Measurements from ENCODE around the gene RRP8. TPM values are rescaled to one million over a fixed set of nuclear protein-coding genes. Genes with fewer than 3 reads are reported as not detected.
A peak's percentile ranks its signal among the peaks of the same experiment; 100 is the strongest.

The RRP8 gene
- total and polyA plus RNA-seq, 8 donors = 1.8 to 23.1 (median 14.8) TPM

DNA sequence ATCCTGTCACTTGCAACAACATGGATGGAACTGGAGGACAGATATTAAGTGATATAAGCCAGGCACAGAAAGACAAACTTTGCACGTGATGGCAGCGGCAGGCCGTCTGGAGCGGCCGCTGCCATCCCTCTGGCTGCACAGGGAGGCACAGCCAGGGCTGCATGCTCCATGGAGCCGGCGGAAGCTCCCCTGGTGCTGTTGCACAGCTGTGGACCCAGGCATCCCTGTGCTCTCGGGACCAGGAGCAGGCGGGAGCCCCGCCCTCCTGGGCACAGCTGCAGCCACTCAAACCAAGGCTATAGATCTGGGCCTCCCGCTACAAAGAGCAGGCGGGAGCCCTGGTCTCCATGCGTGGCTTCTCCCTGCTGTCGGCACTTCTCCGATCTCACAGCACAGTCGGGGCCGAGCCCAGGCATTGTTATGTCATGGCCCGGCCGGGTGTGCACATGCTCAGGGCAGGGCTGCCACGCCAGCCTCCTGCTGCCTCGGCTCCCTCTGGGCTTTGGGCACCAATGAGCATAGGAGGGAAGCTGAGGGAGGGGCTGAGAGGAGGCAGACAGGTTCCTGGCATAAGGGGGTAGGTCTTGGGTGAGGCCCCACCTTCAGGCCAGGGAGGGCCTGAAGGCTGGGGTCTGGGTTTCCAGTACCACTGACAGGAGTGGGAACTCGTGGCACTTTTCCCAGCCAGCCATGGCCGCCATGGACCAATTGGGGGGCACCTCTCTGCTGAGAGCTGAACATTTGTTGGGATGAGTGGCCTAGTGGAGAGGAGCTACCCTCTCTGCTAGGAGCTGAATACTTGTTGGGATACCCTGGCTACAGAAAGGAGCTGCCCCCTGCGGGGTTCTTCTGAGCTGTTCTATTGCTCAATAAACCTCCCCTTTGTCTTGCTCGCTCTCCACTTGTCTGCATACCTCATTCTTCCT lies 16.7 kb downstream of the RRP8 start:
- peaks cover 3 to 22% (median 12%) of the 10 kb centered on the region in 4 donors for H3K9me3 ChIP-seq
- H3K27ac ChIP-seq = no peak overlapping the region
- H3K4me3 ChIP-seq = peak overlapping the region in 1 of 4 donors; percentile 4
- WGBS, 5 donors = 78 to 95% (median 92%) methylated on average over 17 to 25 of the region's 25 CpGs
- TF ChIP-seq CTCF (IDR thresholded peaks at IDR 0.05) = no peak
- no peak for TF ChIP-seq POLR2AphosphoS5 (IDR thresholded peaks at IDR 0.05)
- TF ChIP-seq EP300 (IDR thresholded peaks at IDR 0.05) = no peak
- no peak for TF ChIP-seq POLR2A (IDR thresholded peaks at IDR 0.05)
- DNase-seq = no peak
- H3K4me1 ChIP-seq = peaks cover 5 to 19% (median 8%) of the 10 kb centered on the region in 4 donors
- peaks cover 0 to 13% (median 5%) of the 10 kb centered on the region in 4 donors for H3K36me3 ChIP-seq
- no peaks in the 10 kb centered on the region for H3K27me3 ChIP-seq
- intact Hi-C loops (cut with DNase I; ENCODE audit: low total_unique reads) = no loop called here

DNA sequence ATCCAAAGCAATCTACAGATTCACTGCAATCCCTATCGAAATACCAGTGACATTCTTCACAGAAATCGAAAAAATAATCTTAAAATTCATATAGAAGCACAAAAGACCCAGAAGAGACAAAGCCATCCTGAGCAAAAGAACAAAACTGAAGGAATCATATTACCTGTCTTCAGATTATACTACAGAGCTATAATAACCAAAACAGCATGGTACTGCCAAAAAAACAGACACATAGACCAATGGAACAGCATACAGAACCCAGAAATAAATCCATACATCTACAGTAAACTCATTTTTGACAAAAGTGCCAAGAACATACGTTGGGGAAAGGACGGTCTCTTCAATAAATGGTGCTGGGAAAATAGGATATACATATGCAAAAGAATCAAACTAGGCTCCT lies 18.9 kb downstream of the RRP8 start:
- intact Hi-C loops (cut with DNase I; ENCODE audit: low total_unique reads) = no loop called here
- no peak for DNase-seq
- Histone ChIP-seq H3K4me3 (no peak overlapping the region), H3K4me1 (peaks cover 5 to 22% (median 8%) of the 10 kb centered on the region in 4 donors), H3K36me3 (peaks cover 0 to 27% (median 1%) of the 10 kb centered on the region in 4 donors), H3K9me3 (peaks cover 3 to 22% (median 12%) of the 10 kb centered on the region in 4 donors), H3K27ac (no peak overlapping the region), H3K27me3 (no peaks in the 10 kb centered on the region)
- TF ChIP-seq POLR2AphosphoS5 (IDR thresholded peaks at IDR 0.05) (no peak), CTCF (IDR thresholded peaks at IDR 0.05) (no peak), POLR2A (IDR thresholded peaks at IDR 0.05) (no peak), EP300 (IDR thresholded peaks at IDR 0.05) (no peak)
- 87 to 95% (median 92%) methylated on average over 4 of the region's 4 CpGs for WGBS, 5 donors

DNA sequence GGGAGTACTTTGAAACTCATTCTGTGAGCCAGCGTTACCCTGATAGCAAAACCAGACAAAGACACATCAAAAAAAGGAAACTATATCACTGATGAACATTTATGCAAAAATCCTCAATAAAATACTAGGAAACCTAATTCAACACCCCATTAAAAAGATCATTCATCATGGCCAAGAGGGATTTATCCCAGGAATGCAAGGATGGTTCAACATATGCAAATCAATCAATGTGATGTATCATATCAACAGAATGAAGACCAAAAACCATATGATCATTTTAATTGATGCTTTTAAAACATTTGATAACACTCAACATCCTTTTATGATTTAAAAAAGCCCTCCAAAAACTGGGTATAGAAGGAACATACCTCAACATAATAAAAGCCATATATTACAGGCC lies 19.8 kb downstream of the RRP8 start:
- no peak overlapping the region for H3K27ac ChIP-seq
- intact Hi-C loops (cut with DNase I; ENCODE audit: low total_unique reads) = no loop called here
- H3K4me3 ChIP-seq = no peak overlapping the region
- 90 to 100% (median 97%) methylated on average over 1 of the region's 1 CpG for WGBS, 5 donors
- TF ChIP-seq EP300 (IDR thresholded peaks at IDR 0.05) (no peak), CTCF (IDR thresholded peaks at IDR 0.05) (no peak), POLR2A (IDR thresholded peaks at IDR 0.05) (no peak), POLR2AphosphoS5 (IDR thresholded peaks at IDR 0.05) (no peak)
- no peak for DNase-seq
- peaks cover 5 to 22% (median 8%) of the 10 kb centered on the region in 4 donors for H3K4me1 ChIP-seq
- peaks cover 0 to 27% (median 0%) of the 10 kb centered on the region in 4 donors for H3K36me3 ChIP-seq
- peaks cover 3 to 22% (median 12%) of the 10 kb centered on the region in 4 donors for H3K9me3 ChIP-seq
- H3K27me3 ChIP-seq = no peaks in the 10 kb centered on the region

DNA sequence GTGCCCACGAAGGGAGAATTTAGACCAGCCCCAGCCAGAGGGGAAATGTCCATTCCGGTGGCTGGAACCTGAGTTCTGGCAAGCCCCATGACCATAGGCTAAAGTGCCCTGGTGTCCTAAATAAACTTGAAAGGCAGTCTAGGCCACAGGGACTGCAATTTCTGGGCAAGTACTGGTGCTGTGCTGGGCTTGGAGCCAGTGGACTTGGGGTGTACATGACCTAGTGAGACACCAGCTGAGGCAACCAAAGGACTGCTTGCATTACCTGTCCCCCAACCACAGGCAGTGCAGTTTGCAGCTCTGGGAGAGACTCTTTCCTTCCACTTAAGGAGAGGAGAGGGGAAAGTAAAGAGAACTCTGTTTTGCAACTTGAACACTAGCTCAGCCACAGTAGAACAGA lies 23.7 kb downstream of the RRP8 start:
- 83 to 96% (median 91%) methylated on average over 2 of the region's 2 CpGs for WGBS, 5 donors
- Histone ChIP-seq H3K4me3 (no peak overlapping the region), H3K36me3 (peaks cover 0 to 16% (median 0%) of the 10 kb centered on the region in 4 donors), H3K4me1 (peaks cover 0 to 28% (median 18%) of the 10 kb centered on the region in 4 donors), H3K27me3 (no peaks in the 10 kb centered on the region), H3K9me3 (peaks cover 2 to 18% (median 11%) of the 10 kb centered on the region in 4 donors), H3K27ac (no peak overlapping the region)
- intact Hi-C loops (cut with DNase I; ENCODE audit: low total_unique reads) = no loop called here
- DNase-seq = no peak
- TF ChIP-seq EP300 (IDR thresholded peaks at IDR 0.05) (no peak), CTCF (IDR thresholded peaks at IDR 0.05) (no peak), POLR2A (IDR thresholded peaks at IDR 0.05) (no peak), POLR2AphosphoS5 (IDR thresholded peaks at IDR 0.05) (no peak)
